Caki2 (cell line): ENCODE measurements around the gene PHYKPL. TPM values are rescaled to one million over a fixed set of nuclear protein-coding genes. Genes with fewer than 3 reads are reported as not detected.
"Not testable (repeated sequence)": the region's sequence is repeated elsewhere in the genome, so short reads cannot be mapped to it uniquely, and the experiment has no call there.

Experiments used
- DNase-seq: peaks from one replicate; pipeline ENCODE4 v3.0.0-alpha.2; 2015; ENCODE audit warnings: low read depth
- in situ Hi-C: cut with HindIII; loops from 2 replicates; pipeline ENCODE4 v1.10.0; 2016; ENCODE audit warnings: low sequenced_read_pairs, low pct_unique_long_range_greater_than_20kb, mixed read lengths
- total RNA-seq: library from RNA; depleted of rRNA; stranded (reverse); fragments of >200 nt; shearing (Covaris generic); gene quantifications from 2 replicates; pipeline ENCODE4 v1.2.3, GENCODE V29; 2014; ENCODE audit warnings: low replicate concordance

PHYKPL gene
- total RNA-seq, 1 experiment from 2014 or later, result 34.8 TPM

DNA sequence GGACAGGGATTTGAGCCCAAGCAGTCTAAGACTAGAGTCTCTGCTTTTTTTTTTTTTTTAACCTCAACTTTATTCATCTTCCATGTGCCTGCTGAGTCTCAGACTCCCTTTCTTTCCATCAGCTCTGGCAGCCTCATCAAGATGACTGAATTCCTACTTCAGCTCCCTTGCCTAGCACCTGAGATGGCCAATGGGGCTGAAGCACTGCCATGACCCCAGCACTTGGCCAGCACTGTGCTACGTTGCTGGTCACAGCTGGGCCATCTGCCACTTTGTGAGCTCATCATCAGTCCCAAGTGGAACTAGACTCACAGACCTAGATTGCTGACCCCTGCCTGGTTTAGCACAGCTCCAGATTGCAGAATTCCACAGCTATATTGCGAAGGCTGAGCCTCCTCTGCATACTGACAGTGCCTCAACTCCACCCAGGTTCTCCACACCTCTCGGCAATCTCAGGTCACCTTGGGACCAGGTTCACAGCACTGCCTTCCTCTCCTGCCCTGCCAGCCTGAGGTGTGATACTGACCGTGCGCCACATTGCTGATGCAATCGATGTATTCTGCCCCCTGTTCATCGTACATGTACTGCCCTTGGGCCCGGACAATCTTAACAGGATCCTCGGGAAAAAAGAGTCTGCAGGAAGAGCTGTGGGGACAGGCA is 1.6 kb downstream of the PHYKPL start:
- in situ Hi-C loops, result no loop called here
- DNase-seq, result no peak

DNA sequence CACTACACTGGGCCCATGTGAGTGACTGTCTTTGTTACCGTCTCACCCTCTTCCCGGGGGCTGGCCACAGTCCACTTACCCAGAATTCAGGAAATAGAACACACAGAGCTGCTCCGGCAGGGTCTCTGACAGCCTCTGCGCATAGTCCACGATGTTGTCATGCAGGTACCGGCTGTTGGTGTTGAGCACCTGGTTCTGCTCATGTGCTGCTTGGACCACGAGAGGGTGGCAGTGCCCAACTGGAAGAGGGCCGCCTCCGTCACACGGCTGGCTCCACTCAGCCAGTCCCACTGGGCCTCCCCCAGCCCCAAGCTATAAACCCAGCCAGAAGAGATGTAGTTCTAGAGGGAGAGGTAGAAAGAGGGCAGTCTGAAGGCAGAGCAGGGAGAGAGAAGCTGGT is 2.7 kb downstream of the PHYKPL start:
- in situ Hi-C loops, result no loop called here
- no peak for DNase-seq

DNA sequence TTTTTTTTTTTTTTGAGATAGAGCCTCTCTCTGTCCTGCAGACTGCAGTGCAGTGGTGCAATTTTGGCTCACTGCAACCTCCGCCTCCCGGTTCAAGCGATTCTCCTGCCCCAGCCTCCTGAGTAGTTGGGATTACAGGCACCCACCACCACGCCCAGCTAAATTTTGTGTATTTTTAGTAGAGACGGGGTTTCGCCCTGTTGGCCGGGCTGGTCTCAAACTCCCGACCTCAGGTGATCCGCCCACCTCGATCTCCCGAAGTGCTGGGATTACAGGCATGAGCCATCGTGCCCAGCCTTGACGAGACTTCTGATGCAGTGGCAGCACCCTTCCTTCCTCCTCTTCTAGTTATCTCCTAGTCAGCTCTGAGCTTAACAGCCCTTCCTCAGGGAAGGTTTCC is 3.5 kb downstream of the PHYKPL start:
- in situ Hi-C loops, DNase-seq: not testable (repeated sequence)

DNA sequence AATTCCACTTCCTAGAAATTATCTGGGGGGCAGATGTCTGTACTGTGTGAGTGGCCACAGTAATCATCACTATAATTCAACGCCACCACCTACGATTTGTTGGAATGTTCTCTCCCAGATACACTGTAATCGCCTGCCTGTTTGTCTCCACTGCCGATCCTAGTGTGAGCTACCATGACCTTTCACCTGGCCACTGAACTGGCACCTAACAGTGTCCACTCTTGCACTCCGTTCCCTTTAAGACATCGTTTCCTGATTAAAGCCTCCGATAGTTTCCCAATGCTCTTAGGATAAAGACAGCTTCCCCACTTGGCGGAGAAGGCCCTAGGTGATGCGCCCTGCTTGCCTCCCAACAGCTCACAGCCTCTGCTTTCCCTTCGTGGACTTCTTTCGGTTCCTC is 4.0 kb downstream of the PHYKPL start:
- in situ Hi-C loops, result no loop called here
- no peak for DNase-seq

DNA sequence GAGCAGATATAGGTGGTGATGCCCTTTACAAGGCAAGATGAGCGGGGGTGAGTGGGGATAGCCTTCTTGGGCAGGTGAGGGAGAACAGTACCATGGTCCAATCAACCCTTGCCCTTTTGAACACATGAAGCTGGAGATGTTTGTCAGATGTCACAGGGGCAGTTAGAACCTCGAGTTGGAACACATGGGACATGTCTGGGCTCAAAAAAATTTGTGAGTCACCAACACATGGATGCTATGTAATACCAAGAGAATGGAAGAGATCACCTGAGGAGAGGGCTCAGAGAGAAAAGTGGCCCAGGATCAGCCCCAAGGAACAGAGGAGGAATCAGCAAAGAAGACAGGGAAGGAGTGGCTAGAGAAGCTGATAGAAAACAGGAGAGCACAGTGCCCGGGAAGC is 4.7 kb downstream of the PHYKPL start:
- DNase-seq, result no peak
- in situ Hi-C loops, result no loop called here

DNA sequence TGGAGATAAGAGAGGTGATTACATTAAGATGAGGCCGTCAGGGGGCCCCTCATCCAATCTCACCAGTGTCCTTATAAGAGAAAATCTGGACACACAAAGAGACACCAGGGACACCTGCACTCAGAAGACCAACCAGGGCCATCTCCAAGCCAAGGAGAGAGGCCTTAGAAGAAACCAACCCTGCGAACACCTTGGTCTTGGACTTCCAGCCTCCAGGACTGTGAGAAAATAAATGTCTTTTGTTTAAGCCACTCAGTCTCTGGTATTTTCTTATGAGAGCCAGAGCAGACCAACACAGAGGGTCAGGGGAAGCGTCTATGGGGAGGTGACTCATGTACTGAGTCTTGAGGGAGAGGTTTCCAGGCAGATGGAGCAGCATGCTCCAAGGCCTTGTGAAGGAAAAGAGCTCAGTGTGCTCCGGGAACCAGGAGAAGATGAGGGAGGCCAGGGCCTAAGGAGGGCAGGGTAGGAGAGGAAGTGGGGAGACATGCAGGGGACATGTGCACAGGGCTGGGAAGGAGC is 5.4 kb downstream of the PHYKPL start:
- no peak for DNase-seq
- in situ Hi-C loops, result no loop called here

DNA sequence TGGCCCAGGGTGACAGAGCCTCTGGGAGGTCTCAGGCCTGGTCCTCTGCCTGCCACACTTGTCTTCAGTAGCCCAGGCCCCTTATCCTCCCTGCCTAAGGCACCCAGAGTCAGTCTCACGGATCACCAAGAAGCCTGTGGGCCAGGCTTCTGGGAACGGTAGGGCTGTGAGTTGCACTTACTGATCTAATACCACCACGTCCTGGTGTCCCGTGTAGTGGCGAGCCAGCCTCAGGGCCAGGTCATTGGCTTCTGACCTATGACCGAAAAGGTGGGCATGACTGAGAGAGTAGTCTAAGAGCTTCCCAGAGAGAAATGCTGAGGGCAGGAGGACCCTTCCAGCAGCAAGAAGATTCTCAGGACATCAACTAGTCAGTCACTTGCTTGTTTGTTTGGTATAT is 7.4 kb downstream of the PHYKPL start:
- no peak for DNase-seq
- in situ Hi-C loops, result no loop called here

DNA sequence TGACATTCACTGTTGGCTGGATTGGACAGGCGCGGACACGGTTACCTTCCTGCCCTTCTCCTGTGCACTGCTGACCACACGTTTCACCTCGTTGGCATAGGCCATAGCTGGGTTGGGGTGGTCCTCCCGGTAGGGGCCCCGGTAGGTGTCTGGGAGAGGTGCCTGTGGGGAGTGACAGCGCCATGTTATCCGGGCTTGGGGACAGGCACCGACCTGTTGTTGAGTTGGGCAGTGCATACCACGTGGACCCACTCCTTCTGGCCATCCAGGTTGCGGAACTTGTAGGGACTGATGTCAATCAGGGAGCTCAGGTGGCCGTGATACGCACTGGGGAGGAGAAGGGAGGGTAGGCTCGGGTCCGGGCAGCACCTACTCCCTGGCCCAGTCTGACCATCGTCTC is 8.2 kb downstream of the PHYKPL start:
- in situ Hi-C loops, result no loop called here

DNA sequence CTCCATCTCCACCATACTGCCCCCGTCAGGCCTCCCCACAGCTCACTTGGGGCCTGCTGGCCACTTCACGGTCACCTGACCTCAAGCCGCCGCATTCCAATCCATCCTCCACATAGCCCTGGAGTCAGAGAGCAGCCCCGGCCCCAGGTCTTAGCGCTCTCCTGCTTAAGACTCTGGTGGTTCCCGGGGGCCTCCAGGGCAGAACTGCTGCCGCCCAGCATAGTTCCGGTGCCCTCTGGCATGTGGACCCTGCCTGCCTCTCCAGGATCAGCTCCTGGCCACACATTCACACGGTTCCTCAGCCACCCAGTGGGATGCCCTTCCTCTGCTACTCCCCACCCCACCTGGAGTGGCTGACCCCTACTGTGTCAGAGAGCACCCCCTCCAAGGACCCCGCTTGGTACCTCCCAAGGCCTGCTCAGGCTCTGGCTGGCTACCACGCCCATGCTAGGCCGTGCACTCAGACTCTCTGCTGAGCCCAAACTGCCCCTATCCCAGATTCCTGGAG is 8.7 kb downstream of the PHYKPL start:
- DNase-seq, result no peak
- in situ Hi-C loops, result no loop called here

More for the DNA sequence above, 8.2 kb downstream of the PHYKPL start:
- DNase-seq, result no peak

DNA sequence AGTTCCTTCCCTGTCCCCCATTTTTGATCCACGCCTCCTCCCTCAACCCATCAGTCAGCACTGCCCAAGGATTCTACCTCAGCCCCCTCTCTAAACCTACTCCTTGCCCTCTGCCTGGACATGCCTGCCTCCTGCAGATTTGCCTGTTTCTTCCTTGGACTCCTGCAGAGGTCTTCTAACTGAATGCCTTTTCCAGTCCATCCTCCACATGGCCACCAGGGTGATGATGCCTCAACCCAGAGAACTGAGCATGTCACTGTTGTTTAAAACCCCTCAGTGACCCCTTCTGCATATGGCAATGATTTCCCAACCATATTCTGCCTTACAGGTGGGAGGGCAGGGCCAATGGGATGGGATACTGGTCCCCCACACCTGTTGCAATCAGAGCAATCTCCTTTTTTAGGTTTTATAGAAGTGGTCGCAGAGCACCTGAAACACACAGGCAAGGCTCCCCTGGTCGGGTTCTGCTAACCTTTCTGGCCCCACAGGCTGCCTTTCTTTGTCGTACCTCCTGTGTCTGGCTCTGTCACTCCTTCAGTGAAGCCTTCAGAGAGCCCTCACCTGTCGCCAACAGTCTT is 9.3 kb downstream of the PHYKPL start:
- no peak for DNase-seq
- in situ Hi-C loops, result no loop called here

DNA sequence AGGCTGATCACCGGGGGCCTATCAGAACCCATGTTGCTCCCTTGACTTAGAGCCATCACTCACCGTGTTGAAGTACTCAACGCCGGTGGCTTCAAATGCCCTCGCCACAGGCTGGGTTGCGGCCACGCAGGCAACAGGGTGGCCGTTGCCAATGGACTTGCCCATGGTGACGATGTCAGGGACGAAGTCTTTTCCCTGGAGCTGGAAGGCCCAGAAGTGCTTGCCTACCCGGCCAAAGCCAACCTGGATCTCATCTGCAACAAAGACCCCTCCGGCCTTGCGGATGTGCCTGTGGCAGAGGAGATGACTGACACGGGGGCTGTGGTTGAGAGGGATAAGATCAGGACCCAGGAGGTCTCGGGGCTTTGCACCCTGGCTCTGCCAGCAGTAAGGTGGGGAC is 10.3 kb downstream of the PHYKPL start:
- in situ Hi-C loops, result no loop called here
- DNase-seq, result no peak

DNA sequence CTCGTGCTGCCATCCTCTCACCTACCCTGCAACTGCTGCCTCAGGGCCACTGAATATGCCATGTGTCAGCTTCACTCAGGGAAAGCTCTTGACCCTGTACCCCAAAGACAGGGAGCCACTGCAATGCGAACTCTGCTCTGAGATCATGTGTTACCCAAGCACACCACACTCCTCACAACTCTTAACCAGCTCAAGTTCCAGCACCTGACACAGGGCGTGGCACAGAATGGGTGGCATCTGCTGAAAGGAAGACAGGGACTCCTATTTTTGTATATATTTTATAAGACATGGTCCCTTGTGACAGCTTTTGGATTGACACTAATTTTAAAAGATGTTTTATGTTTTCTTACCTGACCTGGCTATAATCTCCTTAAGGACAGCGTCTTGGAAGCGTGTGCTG is 10.7 kb downstream of the PHYKPL start:
- DNase-seq, result no peak
- in situ Hi-C loops, result no loop called here

DNA sequence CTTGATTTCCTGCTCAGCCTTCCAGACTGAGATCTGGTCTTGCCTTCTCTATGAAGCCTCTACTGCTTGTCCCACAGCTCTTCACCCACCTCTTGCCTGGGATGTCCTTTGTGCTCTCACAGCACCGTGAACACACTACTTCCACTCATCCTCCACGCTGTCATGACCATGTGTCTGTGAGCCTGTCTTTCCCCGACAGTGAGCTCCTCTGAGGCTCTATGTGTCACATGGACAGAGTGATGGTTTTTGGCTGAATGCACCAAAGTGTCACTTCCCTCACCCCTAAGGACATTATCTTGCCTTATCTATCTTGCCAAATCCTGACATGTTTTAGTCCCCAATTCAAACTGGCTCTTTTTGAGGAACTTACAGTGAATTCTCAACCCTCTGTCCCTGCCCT is 11.3 kb downstream of the PHYKPL start:
- in situ Hi-C loops, result no loop called here
- no peak for DNase-seq

DNA sequence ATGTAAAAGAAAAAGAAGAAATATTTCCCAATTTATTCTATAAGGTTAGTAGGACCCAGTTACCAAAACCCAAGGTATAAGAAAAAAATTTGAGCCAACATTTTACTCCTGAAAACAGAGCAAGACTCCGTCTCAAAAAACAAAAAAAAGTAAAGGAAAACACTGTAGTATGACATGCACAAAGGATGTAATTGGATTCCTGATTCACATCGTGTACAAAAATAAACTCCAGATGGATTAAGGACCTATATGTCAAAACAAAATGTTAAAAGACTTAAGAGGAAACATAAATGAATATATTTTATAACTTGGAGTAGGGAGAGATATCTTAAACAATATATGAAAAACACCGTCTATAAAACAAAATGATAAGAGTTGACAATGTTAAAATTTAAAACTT is 13.8 kb downstream of the PHYKPL start:
- DNase-seq, result no peak
- in situ Hi-C loops, result no loop called here

DNA sequence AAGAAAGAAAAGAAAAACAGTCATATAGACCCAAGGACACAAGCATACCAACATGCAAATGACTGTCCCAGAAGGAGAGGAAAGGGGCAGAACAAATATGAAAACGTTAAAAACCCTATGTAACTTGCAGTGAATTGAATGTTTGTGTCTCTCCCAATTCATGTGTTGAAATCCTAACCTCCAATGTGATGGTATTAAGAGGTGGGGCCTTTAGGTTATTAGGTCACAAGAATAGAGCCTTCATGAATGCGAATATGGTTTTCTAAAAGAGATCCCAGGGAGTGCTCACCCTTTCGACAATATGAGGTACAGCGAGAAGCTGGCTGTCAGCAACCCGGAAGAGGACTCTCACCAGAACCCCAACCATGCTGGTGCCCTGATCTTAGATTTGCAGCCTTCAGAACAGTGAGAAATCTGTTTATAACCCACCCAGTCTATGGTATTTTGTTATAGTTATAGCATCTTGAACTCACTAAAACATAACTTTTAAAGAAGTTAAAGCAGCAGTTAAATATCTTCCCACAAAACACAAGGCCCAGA is 14.3 kb downstream of the PHYKPL start:
- in situ Hi-C loops, result no loop called here
- DNase-seq, result no peak

DNA sequence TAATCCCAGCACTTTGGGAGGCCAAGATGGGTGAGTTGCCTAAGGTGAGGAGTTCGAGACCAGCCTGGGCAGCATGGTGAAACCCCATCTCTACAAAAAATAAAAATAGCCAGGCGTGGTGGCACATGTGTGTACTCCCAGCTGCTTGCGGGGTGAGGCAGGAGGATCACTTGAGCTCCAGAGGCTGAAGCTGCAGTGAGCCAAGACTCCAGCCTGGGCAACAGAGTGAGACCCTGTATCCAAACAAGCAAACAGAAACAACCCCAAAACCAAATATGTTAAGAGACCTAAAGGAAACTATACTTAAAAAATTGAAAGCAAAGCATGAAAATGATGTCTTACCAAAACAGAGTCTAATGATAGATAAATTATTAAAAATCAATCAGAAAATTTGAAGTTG is 15.8 kb downstream of the PHYKPL start:
- in situ Hi-C loops, result no loop called here
- no peak for DNase-seq

DNA sequence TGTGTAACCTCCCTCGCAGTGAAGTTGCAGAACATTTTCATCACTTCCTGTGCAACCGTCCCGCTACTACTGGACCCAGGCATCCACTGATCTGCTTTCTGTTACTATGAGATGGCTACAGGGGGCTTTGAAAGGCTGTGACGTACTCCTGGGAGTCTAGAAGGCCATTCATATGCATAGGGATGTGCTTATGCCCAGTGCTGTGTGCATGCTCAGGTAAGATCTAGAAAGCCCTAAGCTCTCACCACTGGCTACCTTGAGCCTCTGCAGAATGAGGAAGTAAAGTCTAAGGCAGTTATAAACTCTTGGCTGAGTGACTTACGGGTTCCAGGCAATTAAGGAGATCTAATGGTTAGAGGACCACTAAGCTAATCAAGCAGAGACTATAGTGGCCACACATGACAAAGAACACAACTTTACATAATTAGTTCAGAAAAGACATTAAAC is 16.5 kb downstream of the PHYKPL start:
- no peak for DNase-seq
- in situ Hi-C loops, result no loop called here

DNA sequence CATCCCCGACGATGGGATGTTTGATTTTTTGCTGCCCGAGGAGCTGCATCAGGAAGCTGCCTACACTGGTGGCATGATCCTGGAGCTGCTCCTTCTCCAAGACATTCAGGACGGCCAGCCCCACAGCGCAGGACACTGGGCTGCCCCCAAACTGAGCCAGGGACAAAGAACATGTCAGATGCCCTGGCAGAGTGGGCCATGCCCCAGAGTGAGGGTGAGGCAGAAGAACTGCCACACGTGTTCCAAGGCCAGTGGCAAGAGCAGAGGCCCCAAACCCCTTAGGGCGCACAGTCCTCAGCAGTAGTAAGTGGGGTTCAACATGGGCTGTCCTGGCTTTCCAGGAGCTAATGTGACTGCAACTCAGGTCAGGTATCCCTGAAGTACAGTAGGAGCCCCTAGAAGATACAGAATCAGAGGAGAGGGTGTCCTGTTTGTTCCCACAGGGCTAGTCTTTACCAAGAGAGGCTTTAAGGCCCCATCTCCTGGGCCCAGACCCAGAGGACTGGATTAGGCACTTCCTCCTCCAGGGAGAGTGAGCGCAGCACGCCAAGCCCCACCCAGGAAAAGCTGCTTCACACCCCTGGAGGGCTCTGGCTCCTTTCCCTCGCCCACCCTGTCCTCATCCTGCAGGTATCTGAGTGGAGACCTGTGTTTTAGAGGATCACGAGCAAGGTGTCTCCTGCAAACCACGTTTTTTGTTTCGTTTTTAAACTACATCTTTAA is 17.2 kb downstream of the PHYKPL start:
- in situ Hi-C loops, result no loop called here
- no peak for DNase-seq

DNA sequence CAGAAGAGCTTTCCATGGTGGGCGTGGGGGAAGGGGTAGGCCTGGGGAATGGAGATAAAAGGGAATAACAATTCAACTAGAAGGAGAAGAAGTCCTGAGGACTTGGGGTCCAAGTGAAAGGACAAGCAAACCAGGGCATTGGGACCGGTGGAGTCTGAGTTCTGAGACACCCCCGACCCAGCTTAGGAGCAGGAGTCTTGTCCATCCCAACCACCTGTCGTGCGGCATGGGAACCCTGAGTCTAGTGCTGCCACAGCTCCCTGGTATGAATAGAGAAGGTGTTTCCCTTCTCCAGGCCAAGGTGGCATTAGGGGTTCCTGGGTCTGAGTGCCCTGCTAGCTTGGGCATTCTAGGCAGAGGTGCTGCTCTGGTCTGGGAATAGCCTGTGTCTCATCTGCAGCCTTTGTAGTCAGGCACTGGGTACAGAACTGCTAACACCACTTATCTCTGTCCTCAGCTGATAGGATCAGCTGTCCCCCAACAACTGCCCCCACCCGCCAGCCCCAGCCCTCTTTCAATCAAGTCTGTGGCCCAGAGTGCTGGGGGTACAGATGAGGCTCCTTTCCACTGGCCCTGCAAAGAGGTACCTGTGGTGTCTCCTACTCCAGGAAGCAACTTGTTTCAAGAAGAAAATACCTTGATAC is 18.3 kb downstream of the PHYKPL start:
- DNase-seq, result no peak

More for the DNA sequence above, 18.3 kb downstream of the PHYKPL start:
- in situ Hi-C loops, result no loop called here
